ENCODE data around the gene SYNGAP1. TPM values are rescaled to one million over a fixed set of nuclear protein-coding genes. Genes with fewer than 3 reads are reported as not detected.

The SYNGAP1 gene
- total RNA-seq, 2 donors from 2014 or later: 82.3 to 83.9 TPM

GRCh38 chr6:33420491-33421343 is 852 bp downstream of the SYNGAP1 start:
- H3K4me3 Mint-ChIP-seq: peak overlapping the region; percentile 97
- H3K36me3 Mint-ChIP-seq (ENCODE audit: low read depth): peaks cover 4% of the 10 kb centered on the region

GRCh38 chr6:33421344-33421643 is 1.4 kb downstream of the SYNGAP1 start:
- Mint-ChIP-seq H3K27ac (peak overlapping the region; percentile 100), H3K4me3 (peak overlapping the region; percentile 97), H3K4me1 (peaks cover 74% of the 10 kb centered on the region), H3K36me3 (ENCODE audit: low read depth) (peaks cover 4% of the 10 kb centered on the region), H3K27me3 (no peaks in the 10 kb centered on the region)
- no peak for ATAC-seq
- H3K9me3 ChIP-seq (ENCODE audit: control insufficient read depth, low read length, poor library complexity, severe bottlenecking): no peaks in the 10 kb centered on the region
- no peak for DNase-seq

More at GRCh38 chr6:33420491-33421343, 852 bp downstream of the SYNGAP1 start:
- no peak for DNase-seq
- Mint-ChIP-seq H3K4me1 (peaks cover 76% of the 10 kb centered on the region), H3K27ac (peak overlapping the region; percentile 100), H3K27me3 (no peaks in the 10 kb centered on the region)
- H3K9me3 ChIP-seq (ENCODE audit: control insufficient read depth, low read length, poor library complexity, severe bottlenecking): no peaks in the 10 kb centered on the region
- no peak for ATAC-seq

- Mint-ChIP-seq H3K27ac (peak overlapping the region; percentile 100), H3K4me1 (peaks cover 72% of the 10 kb centered on the region), H3K36me3 (ENCODE audit: low read depth) (peaks cover 4% of the 10 kb centered on the region), H3K27me3 (no peaks in the 10 kb centered on the region), H3K4me3 (peak overlapping the region; percentile 99)
- no peaks in the 10 kb centered on the region for H3K9me3 ChIP-seq (ENCODE audit: control insufficient read depth, low read length, poor library complexity, severe bottlenecking)
- no peak for ATAC-seq
- DNase-seq: no peak
Measured at GRCh38 chr6:33423777-33424176, 3.9 kb downstream of the SYNGAP1 start.

- DNase-seq (no peak), ATAC-seq (no peak)
- Mint-ChIP-seq H3K27me3 (no peaks in the 10 kb centered on the region), H3K4me1 (peaks cover 74% of the 10 kb centered on the region), H3K36me3 (ENCODE audit: low read depth) (peaks cover 4% of the 10 kb centered on the region), H3K27ac (peak overlapping the region; percentile 100), H3K4me3 (peak overlapping the region; percentile 99)
- H3K9me3 ChIP-seq (ENCODE audit: control insufficient read depth, low read length, poor library complexity, severe bottlenecking): no peaks in the 10 kb centered on the region
Measured at GRCh38 chr6:33424855-33425667, 5.2 kb downstream of the SYNGAP1 start.

DNA sequence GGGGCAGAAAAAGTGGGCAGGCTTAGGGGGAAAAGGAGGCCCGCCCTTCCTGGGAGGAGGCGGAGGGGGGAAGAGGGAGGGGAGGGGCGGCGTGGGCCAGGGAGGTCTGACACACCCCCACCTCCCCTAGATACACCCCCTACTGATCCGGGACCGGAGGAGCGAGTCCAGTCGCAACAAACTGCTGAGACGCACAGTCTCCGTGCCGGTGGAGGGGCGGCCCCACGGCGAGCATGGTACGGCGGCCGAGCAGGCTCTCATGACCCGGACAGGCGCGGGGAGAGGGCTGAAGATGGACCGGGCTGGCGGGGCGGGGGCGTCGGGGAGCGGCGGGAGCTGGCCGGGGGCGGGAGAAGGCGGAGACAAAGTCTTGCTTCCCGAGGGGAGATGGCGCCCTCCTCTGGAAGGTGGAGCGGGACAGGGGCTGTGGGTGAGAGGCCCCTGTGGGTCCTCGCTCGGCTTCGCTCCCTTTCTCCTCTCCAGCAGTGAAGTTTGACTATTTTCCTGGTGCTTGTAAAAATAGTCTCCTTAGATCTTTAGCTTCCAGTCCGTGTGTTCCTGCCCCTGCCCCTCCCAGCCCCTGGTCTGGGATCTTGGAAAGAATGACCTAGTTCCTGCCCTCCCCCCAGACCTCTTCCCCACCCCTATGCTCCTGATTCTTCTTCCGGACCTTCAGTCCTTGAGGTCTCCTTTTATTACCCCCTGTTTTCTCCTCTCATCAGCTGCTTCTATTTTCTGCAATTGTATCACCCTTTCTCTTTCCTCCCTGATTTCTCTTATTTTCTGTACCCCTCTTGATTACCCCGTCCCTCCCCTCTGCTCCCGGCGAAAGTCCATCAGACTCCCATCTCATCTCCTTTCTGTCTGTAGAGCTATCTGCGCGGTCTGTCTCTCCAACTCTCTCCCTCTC is 6.1 kb downstream of the SYNGAP1 start:
- H3K4me3 Mint-ChIP-seq: peak overlapping the region; percentile 99
- H3K36me3 Mint-ChIP-seq (ENCODE audit: low read depth): peaks cover 4% of the 10 kb centered on the region
- peak; percentile 74 to 82 (median 79) for DNase-seq
- H3K9me3 ChIP-seq (ENCODE audit: control insufficient read depth, low read length, poor library complexity, severe bottlenecking): no peaks in the 10 kb centered on the region
- no peaks in the 10 kb centered on the region for H3K27me3 Mint-ChIP-seq
- H3K4me1 Mint-ChIP-seq: peaks cover 80% of the 10 kb centered on the region
- peak overlapping the region; percentile 100 for H3K27ac Mint-ChIP-seq
- peak; percentile 67 for ATAC-seq

DNA sequence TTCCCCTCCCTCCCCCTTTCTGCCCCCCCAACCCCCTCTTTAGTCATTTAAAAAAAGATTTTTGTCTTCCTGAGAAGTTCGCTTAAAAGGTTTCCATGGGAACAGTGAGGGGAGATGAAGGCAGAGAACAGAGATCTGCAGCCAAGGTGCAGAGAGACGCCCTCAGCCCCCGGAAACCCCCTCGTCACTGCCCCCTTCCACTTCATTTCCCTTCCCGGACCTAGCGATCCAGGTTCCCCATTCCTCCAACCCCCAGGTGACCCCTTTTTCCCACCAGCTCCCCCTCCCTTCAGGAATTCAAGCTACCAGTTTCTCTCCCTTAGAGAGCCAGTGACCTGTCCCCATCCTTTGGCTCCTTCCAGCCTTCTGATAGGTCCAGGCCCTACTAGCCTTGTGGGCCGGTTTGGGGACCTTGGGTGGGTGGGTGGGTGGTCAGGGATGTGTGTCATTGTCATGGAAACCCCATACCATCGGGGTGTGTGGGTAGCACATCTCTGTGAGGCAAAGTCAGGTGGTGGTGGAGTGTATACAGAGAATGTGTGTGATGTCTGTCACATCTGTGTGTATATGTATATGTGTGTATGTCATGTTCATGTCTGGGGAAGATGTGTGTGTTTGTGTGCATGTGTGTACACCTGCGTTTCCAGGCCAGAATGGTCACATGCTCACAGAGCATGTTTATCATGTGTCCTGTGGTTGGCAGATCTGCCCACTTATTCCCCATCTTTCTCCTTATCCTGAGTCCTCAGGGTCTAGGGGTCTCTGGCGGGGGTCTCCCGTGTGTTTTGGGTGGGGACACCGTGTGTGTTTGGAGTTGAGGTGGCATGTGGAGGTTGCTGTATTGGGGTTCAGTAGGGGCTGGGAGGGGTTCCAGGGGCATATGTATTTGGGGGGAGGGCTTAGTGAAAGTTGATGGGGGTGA is 7.0 kb downstream of the SYNGAP1 start:
- Mint-ChIP-seq H3K27ac (peak overlapping the region; percentile 100), H3K27me3 (no peaks in the 10 kb centered on the region), H3K4me1 (peaks cover 77% of the 10 kb centered on the region), H3K36me3 (ENCODE audit: low read depth) (peaks cover 4% of the 10 kb centered on the region), H3K4me3 (peak overlapping the region; percentile 99)
- H3K9me3 ChIP-seq (ENCODE audit: control insufficient read depth, low read length, poor library complexity, severe bottlenecking): no peaks in the 10 kb centered on the region
- DNase-seq (peak in 2 of 3 donors; percentile 32 to 58), ATAC-seq (peak; percentile 31)

GRCh38 chr6:33427585-33428223 is 7.8 kb downstream of the SYNGAP1 start:
- DNase-seq: peak; percentile 54 to 70 (median 68)

DNA sequence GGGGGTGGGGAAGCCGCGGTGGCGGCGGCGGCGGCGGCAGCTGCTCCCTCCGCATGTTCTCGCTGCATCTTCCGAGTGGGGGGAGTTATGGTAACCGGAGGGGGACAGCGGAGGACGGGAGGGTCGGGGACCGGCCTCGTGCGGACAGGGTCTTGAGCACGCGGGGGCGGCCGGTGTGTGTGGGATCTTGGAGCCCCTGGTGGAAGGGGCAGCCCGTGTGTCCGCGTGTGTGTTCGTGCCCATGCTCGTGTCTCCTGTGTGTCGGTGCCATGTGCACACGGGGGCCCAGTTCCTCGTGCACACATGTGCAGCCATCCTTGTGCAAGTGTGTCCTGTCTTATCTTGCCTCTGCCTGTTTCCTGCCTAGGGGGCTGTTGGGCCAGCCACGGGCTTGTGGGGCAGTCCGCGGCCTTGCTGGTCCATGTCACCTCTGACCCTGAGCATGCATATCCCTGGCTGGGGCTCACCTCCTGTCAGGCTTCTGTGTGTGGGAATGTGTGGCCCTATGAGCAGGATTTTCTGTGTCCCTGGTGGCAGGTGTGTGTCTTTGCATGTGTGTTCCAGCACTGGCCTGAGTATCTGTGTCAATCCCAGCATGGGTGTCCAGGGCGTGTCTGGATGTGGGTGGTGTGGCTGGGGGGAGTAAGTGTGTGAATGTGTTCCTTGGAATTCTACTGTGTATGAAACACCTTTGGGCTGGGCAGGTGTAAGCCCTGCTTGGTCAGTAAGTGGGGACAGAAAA is 8.5 kb downstream of the SYNGAP1 start:
- Mint-ChIP-seq H3K4me1 (peaks cover 78% of the 10 kb centered on the region), H3K4me3 (peak overlapping the region; percentile 93), H3K27me3 (no peaks in the 10 kb centered on the region), H3K27ac (peak overlapping the region; percentile 100), H3K36me3 (ENCODE audit: low read depth) (peaks cover 8% of the 10 kb centered on the region)
- H3K9me3 ChIP-seq (ENCODE audit: control insufficient read depth, low read length, poor library complexity, severe bottlenecking): no peaks in the 10 kb centered on the region
- ATAC-seq: no peak
- DNase-seq: no peak

More at GRCh38 chr6:33427585-33428223, 7.8 kb downstream of the SYNGAP1 start:
- H3K27ac Mint-ChIP-seq: peak overlapping the region; percentile 100
- H3K4me3 Mint-ChIP-seq: peak overlapping the region; percentile 99
- no peaks in the 10 kb centered on the region for H3K27me3 Mint-ChIP-seq
- peaks cover 4% of the 10 kb centered on the region for H3K36me3 Mint-ChIP-seq (ENCODE audit: low read depth)
- ATAC-seq: peak; percentile 8
- no peaks in the 10 kb centered on the region for H3K9me3 ChIP-seq (ENCODE audit: control insufficient read depth, low read length, poor library complexity, severe bottlenecking)
- H3K4me1 Mint-ChIP-seq: peaks cover 79% of the 10 kb centered on the region

GRCh38 chr6:33428966-33429749 is 9.3 kb downstream of the SYNGAP1 start:
- DNase-seq (no peak), ATAC-seq (no peak)
- H3K36me3 Mint-ChIP-seq (ENCODE audit: low read depth): peaks cover 12% of the 10 kb centered on the region
- peak overlapping the region; percentile 100 for H3K27ac Mint-ChIP-seq
- H3K27me3 Mint-ChIP-seq: no peaks in the 10 kb centered on the region
- no peaks in the 10 kb centered on the region for H3K9me3 ChIP-seq (ENCODE audit: control insufficient read depth, low read length, poor library complexity, severe bottlenecking)
- peak overlapping the region; percentile 93 for H3K4me3 Mint-ChIP-seq
- H3K4me1 Mint-ChIP-seq: peaks cover 79% of the 10 kb centered on the region

- DNase-seq (no peak), ATAC-seq (no peak)
- Mint-ChIP-seq H3K4me3 (peak overlapping the region; percentile 93), H3K36me3 (ENCODE audit: low read depth) (peaks cover 13% of the 10 kb centered on the region), H3K27me3 (no peaks in the 10 kb centered on the region), H3K4me1 (peaks cover 75% of the 10 kb centered on the region), H3K27ac (peak overlapping the region; percentile 100)
- H3K9me3 ChIP-seq (ENCODE audit: control insufficient read depth, low read length, poor library complexity, severe bottlenecking): no peaks in the 10 kb centered on the region
Measured at GRCh38 chr6:33429750-33430052, 9.8 kb downstream of the SYNGAP1 start.

GRCh38 chr6:33430334-33430733 is 10.5 kb downstream of the SYNGAP1 start:
- H3K4me3 Mint-ChIP-seq: peak overlapping the region; percentile 93
- peaks cover 10% of the 10 kb centered on the region for H3K36me3 Mint-ChIP-seq (ENCODE audit: low read depth)
- H3K4me1 Mint-ChIP-seq: peaks cover 71% of the 10 kb centered on the region
- peak overlapping the region; percentile 100 for H3K27ac Mint-ChIP-seq
- ATAC-seq: peak; percentile 4
- no peaks in the 10 kb centered on the region for H3K27me3 Mint-ChIP-seq
- no peaks in the 10 kb centered on the region for H3K9me3 ChIP-seq (ENCODE audit: control insufficient read depth, low read length, poor library complexity, severe bottlenecking)
- no peak for DNase-seq

All from T-helper 17 cell (primary cell).